H1 (cell line): ENCODE data around the gene JMJD7. TPM values are rescaled to one million over a fixed set of nuclear protein-coding genes. Genes with fewer than 3 reads are reported as not detected.

ENCODE experiments used
- FOSL1 ChIP-seq: IDR thresholded peaks from 2 replicates; pipeline ENCODE4 v1.6.1; 2011; ENCODE audit warnings: mild to moderate bottlenecking, low read depth, low read length, moderate library complexity; ENCODE audit not compliant: insufficient read depth
- HDAC2 ChIP-seq, 2 experiments: fragments of 300-600 bp in 1 of 2; sonication (generic) in 1 of 2; IDR thresholded peaks; 2 replicates each; pipeline ENCODE4 v1.6.1; 2011 to 2012; ENCODE audit warnings: low read depth in 2 of 2, low read length in 2 of 2, mild to moderate bottlenecking in 2 of 2, moderate library complexity in 2 of 2, borderline replicate concordance in 1 of 2, inconsistent platforms in 1 of 2
- KDM1A ChIP-seq: fragments of 200-600, 300-600 bp; sonication (generic); IDR thresholded peaks from 2 replicates; pipeline ENCODE4 v1.7.1; 2016; ENCODE audit warnings: mild to moderate bottlenecking, low read length, borderline replicate concordance
- NRF1 ChIP-seq: IDR thresholded peaks from 2 replicates; pipeline ENCODE4 v1.6.1; 2011; ENCODE audit warnings: mild to moderate bottlenecking, low read depth, low read length, improper control_type of control experiment
- SRF ChIP-seq: IDR thresholded peaks from 2 replicates; pipeline ENCODE4 v1.6.1; 2011; ENCODE audit warnings: mild to moderate bottlenecking, low read depth, low read length, moderate library complexity
- TEAD4 ChIP-seq: IDR thresholded peaks from 2 replicates; pipeline ENCODE4 v1.6.1; 2012; ENCODE audit warnings: low read depth, low read length, inconsistent platforms, mixed read lengths
- polyA plus RNA-seq, 7 experiments: library from polyadenylated mRNA; depleted of rRNA in 3 of 7; stranded (reverse) in 5 of 7; unstranded in 2 of 7; fragments of >200 nt in 5 of 7; fragments of 200-250 nt in 2 of 7; gene quantifications; 1 replicate in 5 of 7; 2 replicates in 1 of 7; 4 replicates in 1 of 7; pipeline versions ENCODE4 v1.2.1 to v1.2.3, GENCODE V29; 2011 to 2013; ENCODE audit warnings: missing spikeins in 2 of 7, mixed read lengths in 2 of 7
- total RNA-seq: library from RNA; stranded (reverse); fragmentation: NEBNext Ultra II Directional; extraction: Animal tissue kit (Norgen Biotek cat#: 25700); gene quantifications from 2 replicates; pipeline ENCODE4 v1.2.1, GENCODE V29; 2021

Gene JMJD7
- total and polyA plus RNA-seq, 2 of the 8 experiments (the other 6 are each of a cell fraction or from before 2014, with no cell fraction given) = 15.0 to 20.0 TPM

DNA sequence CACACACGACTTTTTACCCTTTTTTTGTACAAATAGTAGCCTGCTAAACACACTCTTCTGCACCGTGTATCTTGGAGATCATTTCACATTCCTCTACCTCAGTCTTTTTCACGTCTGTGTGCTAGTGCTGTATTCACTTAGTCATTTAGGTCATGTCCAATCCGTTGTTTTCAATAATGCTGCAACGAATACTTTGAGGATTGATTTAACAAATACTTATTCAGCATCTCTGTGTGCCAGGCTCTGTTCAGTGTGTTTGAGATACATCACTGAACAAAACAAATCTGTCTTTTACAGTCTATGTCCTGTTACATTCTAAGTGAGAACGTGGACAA is 882 bp downstream of the JMJD7 start (continued):
- no peak for TF ChIP-seq FOSL1
- TF ChIP-seq KDM1A = no peak
- TF ChIP-seq TEAD4 = no peak
- TF ChIP-seq NRF1 = no peak
- TF ChIP-seq HDAC2 (IDR thresholded peaks at IDR 0.05; ENCODE audit: borderline replicate concordance in 1 of 2, low read depth in 2 of 2, low read length in 2 of 2) = no peak
- no peak for TF ChIP-seq SRF
